DOHH2 (cell line): ENCODE measurements around the gene CCDC146.

ENCODE experiments used
- H3F3A ChIP-seq: fragments of 200-600 bp; sonication (generic), shearing (Covaris generic); 2 replicates; pipeline ENCODE4 v1.6.0; 2016; ENCODE audit warnings: antibody characterized with exemption, mild to moderate bottlenecking; ENCODE audit not compliant: control insufficient read depth, insufficient read depth
- H3K27ac ChIP-seq: fragments of 200-600 bp; sonication (generic); 2 replicates; pipeline ENCODE4 v1.5.1; 2014; ENCODE audit warnings: low read depth, mild to moderate bottlenecking, low read length, moderate library complexity
- H3K27me3 ChIP-seq: fragments of 200-600 bp; sonication (generic); 2 replicates; pipeline ENCODE4 v1.6.1; 2014; ENCODE audit warnings: mild to moderate bottlenecking, low read length, mixed read lengths; ENCODE audit not compliant: control insufficient read depth
- H3K36me3 ChIP-seq: fragments of 200-600 bp; sonication (generic); 2 replicates; pipeline ENCODE4 v1.6.1; 2014; ENCODE audit warnings: mild to moderate bottlenecking, low read length, moderate library complexity, mixed read lengths; ENCODE audit not compliant: control insufficient read depth
- H3K4me1 ChIP-seq: fragments of 200-600 bp; sonication (generic); 2 replicates; pipeline ENCODE4 v1.6.1; 2014; ENCODE audit warnings: mild to moderate bottlenecking, low read length, mixed read lengths; ENCODE audit not compliant: control insufficient read depth
- H3K4me2 ChIP-seq: fragments of 200-600 bp; sonication (generic); 2 replicates; pipeline ENCODE4 v1.6.0; 2014; ENCODE audit warnings: mild to moderate bottlenecking, low read length, moderate library complexity
- H3K4me3 ChIP-seq: fragments of 200-600 bp; sonication (generic); 2 replicates; pipeline ENCODE4 v1.5.1; 2014; ENCODE audit warnings: mild to moderate bottlenecking, low read length, mixed read lengths
- H3K79me2 ChIP-seq: fragments of 200-600 bp; sonication (generic); 2 replicates; pipeline ENCODE4 v1.6.1; 2014; ENCODE audit warnings: mild to moderate bottlenecking, low read length, mixed read lengths; ENCODE audit not compliant: control insufficient read depth
- H3K9me2 ChIP-seq: fragments of 200-600 bp; sonication (generic); replicated peaks from 2 replicates; pipeline ENCODE4 v1.6.1; 2014; ENCODE audit warnings: mild to moderate bottlenecking, low read length, mixed read lengths; ENCODE audit not compliant: control insufficient read depth
- H3K9me3 ChIP-seq: fragments of 200-600 bp; sonication (generic); 2 replicates; pipeline ENCODE4 v1.6.1; 2014; ENCODE audit warnings: antibody characterized with exemption, low read length, mixed read lengths; ENCODE audit not compliant: control insufficient read depth, insufficient read depth
- H4K20me1 ChIP-seq: fragments of 200-600 bp; sonication (generic); 2 replicates; pipeline ENCODE4 v1.6.0; 2014; ENCODE audit warnings: low read depth, mild to moderate bottlenecking, antibody characterized with exemption, low read length, moderate library complexity; ENCODE audit not compliant: control insufficient read depth, insufficient read depth
- CTCF ChIP-seq: fragments of 200-600 bp; sonication (generic); IDR thresholded peaks from one replicate; pipeline ENCODE4 v1.5.1; 2014; ENCODE audit warnings: antibody characterized with exemption, mild to moderate bottlenecking, low read depth, low read length; ENCODE audit not compliant: poor library complexity, severe bottlenecking
- EZH2phosphoT487 ChIP-seq: fragments of 200-600 bp; sonication (generic); IDR thresholded peaks from 2 replicates; pipeline ENCODE4 v1.6.1; 2017; ENCODE audit warnings: borderline replicate concordance, mild to moderate bottlenecking, antibody characterized with exemption, low read length, moderate library complexity, mixed read lengths

CCDC146 gene

GRCh38 chr7:77242068-77242467 is 119.7 kb downstream of the CCDC146 start:
- Histone ChIP-seq H3K9me3 (no peaks in the 10 kb centered on the region), H4K20me1 (no peaks in the 10 kb centered on the region), H3K4me2 (no peak overlapping the region), H3K79me2 (no peaks in the 10 kb centered on the region), H3K27ac (no peak overlapping the region), H3F3A (no peaks in the 10 kb centered on the region), H3K36me3 (no peaks in the 10 kb centered on the region), H3K27me3 (0 out of 2 replicates have a peak, but pooled peaks cover 3% of the 10 kb centered on the region), H3K9me2 (no peaks in the 10 kb centered on the region), H3K4me1 (no peaks in the 10 kb centered on the region), H3K4me3 (no peak overlapping the region)
- TF ChIP-seq EZH2phosphoT487 (no peak), CTCF (no peak)

GRCh38 chr7:77242554-77242953 is 120.1 kb downstream of the CCDC146 start:
- no peaks in the 10 kb centered on the region for H3K36me3 ChIP-seq
- H3F3A ChIP-seq, result no peaks in the 10 kb centered on the region
- TF ChIP-seq EZH2phosphoT487 (no peak), CTCF (no peak)
- no peak overlapping the region for H3K4me2 ChIP-seq
- no peaks in the 10 kb centered on the region for H3K9me2 ChIP-seq
- no peaks in the 10 kb centered on the region for H3K4me1 ChIP-seq
- 0 out of 2 replicates have a peak, but pooled peaks cover 3% of the 10 kb centered on the region for H3K27me3 ChIP-seq
- no peaks in the 10 kb centered on the region for H3K79me2 ChIP-seq
- H3K4me3 ChIP-seq, result no peak overlapping the region
- H3K9me3 ChIP-seq, result no peaks in the 10 kb centered on the region
- H3K27ac ChIP-seq, result no peak overlapping the region
- H4K20me1 ChIP-seq, result no peaks in the 10 kb centered on the region

- no peaks in the 10 kb centered on the region for H3F3A ChIP-seq
- no peak overlapping the region for H3K27ac ChIP-seq
- TF ChIP-seq CTCF (no peak), EZH2phosphoT487 (no peak)
- no peaks in the 10 kb centered on the region for H3K79me2 ChIP-seq
- H3K36me3 ChIP-seq, result no peaks in the 10 kb centered on the region
- H3K9me2 ChIP-seq, result no peaks in the 10 kb centered on the region
- H3K9me3 ChIP-seq, result no peaks in the 10 kb centered on the region
- no peak overlapping the region for H3K4me3 ChIP-seq
- H3K27me3 ChIP-seq, result 0 out of 2 replicates have a peak, but pooled peaks cover 3% of the 10 kb centered on the region
- no peaks in the 10 kb centered on the region for H3K4me1 ChIP-seq
- H4K20me1 ChIP-seq, result no peaks in the 10 kb centered on the region
- no peak overlapping the region for H3K4me2 ChIP-seq
These were observed 122.0 kb downstream of the CCDC146 start for GRCh38 chr7:77244222-77244934.
